GM19023 (cell line): ENCODE measurements around the gene GTSE1.

Experiments used
- ATAC-seq: cut with Tn5 transposase; IDR thresholded peaks from one replicate; pipeline ENCODE4 v1.9.1; 2021; ENCODE audit warnings: mild to moderate bottlenecking, moderate library complexity; ENCODE audit not compliant: unreplicated experiment

The GTSE1 gene

GRCh38 chr22:46364341-46365165 is 67.9 kb downstream of the GTSE1 start:
- ATAC-seq, result no peak

- ATAC-seq, result no peak
Measured at GRCh38 chr22:46365166-46365624, 68.5 kb downstream of the GTSE1 start.

GRCh38 chr22:46366327-46366731 is 69.7 kb downstream of the GTSE1 start:
- no peak for ATAC-seq

- ATAC-seq, result no peak
Measured at GRCh38 chr22:46366801-46367706, 70.4 kb downstream of the GTSE1 start.

GRCh38 chr22:46367707-46368191 is 71.1 kb downstream of the GTSE1 start:
- ATAC-seq, result no peak

- no peak for ATAC-seq
Measured at GRCh38 chr22:46368422-46368821, 71.8 kb downstream of the GTSE1 start.

- ATAC-seq, result no peak
Measured at GRCh38 chr22:46368871-46369715, 72.4 kb downstream of the GTSE1 start.

- no peak for ATAC-seq
Measured at GRCh38 chr22:46369716-46370583, 73.3 kb downstream of the GTSE1 start.

GRCh38 chr22:46370584-46371291 is 74.1 kb downstream of the GTSE1 start:
- ATAC-seq, result no peak

GRCh38 chr22:46371623-46372226 is 75.1 kb downstream of the GTSE1 start:
- no peak for ATAC-seq

GRCh38 chr22:46372686-46373085 is 76.0 kb downstream of the GTSE1 start:
- no peak for ATAC-seq

GRCh38 chr22:46373159-46373558 is 76.5 kb downstream of the GTSE1 start:
- no peak for ATAC-seq

GRCh38 chr22:46373921-46374662 is 77.4 kb downstream of the GTSE1 start:
- no peak for ATAC-seq

GRCh38 chr22:46374663-46375474 is 78.2 kb downstream of the GTSE1 start:
- ATAC-seq, result no peak

- ATAC-seq, result no peak
Measured at GRCh38 chr22:46376111-46376510, 79.4 kb downstream of the GTSE1 start.

GRCh38 chr22:46376908-46377524 is 80.3 kb downstream of the GTSE1 start:
- ATAC-seq, result no peak
